ENCODE results near the gene TRAF2.

DNA sequence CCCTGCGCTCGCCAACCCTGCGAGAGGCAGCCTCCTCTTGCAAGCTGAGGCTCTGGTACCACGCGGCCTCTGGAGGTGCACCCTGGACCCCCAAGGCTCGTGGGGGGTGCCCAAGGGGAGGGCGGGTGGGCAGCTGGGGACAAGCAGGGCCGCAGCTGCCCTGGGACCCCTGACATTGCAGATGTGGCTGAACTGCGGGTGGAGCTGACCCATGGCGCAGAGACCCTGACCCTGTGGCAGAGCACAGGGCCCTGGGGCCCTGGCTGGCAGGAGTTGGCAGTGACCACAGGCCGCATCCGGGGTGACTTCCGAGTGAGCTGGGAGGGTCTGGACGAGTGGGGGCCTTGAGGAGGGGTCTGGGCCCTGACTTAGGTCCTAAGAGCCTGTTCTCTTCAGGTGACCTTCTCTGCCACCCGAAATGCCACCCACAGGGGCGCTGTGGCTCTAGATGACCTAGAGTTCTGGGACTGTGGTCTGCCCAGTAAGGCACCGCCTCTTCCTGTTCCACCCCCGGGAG, 32.7 kb upstream of the TRAF2 start:
- TF ChIP-seq NCOA4 (IDR thresholded peaks at IDR 0.05; ENCODE audit: partially characterized antibody) (no peak), ZNF551 (CRISPR knock-in tag; IDR thresholded peaks at IDR 0.05) (no peak)
- TF ChIP-seq, protein P1, sequence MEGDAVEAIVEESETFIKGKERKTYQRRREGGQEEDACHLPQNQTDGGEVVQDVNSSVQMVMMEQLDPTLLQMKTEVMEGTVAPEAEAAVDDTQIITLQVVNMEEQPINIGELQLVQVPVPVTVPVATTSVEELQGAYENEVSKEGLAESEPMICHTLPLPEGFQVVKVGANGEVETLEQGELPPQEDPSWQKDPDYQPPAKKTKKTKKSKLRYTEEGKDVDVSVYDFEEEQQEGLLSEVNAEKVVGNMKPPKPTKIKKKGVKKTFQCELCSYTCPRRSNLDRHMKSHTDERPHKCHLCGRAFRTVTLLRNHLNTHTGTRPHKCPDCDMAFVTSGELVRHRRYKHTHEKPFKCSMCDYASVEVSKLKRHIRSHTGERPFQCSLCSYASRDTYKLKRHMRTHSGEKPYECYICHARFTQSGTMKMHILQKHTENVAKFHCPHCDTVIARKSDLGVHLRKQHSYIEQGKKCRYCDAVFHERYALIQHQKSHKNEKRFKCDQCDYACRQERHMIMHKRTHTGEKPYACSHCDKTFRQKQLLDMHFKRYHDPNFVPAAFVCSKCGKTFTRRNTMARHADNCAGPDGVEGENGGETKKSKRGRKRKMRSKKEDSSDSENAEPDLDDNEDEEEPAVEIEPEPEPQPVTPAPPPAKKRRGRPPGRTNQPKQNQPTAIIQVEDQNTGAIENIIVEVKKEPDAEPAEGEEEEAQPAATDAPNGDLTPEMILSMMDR (IDR thresholded peaks at IDR 0.05 in 2 of 3, conservative IDR thresholded peaks at IDR 0.05 in 1 of 3; ENCODE audit: insufficient read depth in 2 of 3, low read depth in 1 of 3, low read length in 3 of 3) = no peak
